ENCODE data around the gene GRM7. TPM values are rescaled to one million over a fixed set of nuclear protein-coding genes. Genes with fewer than 3 reads are reported as not detected.

Gene GRM7
- total RNA-seq, 4 donors from 2014 or later = 0.39 TPM; not detected in 3

- peak overlapping the region in 3 of 4 donors; percentile 2 to 58 (median 47) for H3K27ac ChIP-seq (replicated peaks in 1 of 4)
- intact Hi-C loops (cut with DNase I) = loop anchor here (5.0 kb wide), 1 partner anchor 68 kb away; no protein-coding TSS in a partner anchor
- peak overlapping the region in 2 of 4 donors; percentile 9 to 24 for H3K4me3 ChIP-seq
Measured at GRCh38 chr3:7309641-7310102, 448.8 kb downstream of the GRM7 start.

GRCh38 chr3:7315037-7315436, 454.1 kb downstream of the GRM7 start:
- intact Hi-C loops (cut with DNase I) = no loop called here
- no peak for TF ChIP-seq CTCF (IDR thresholded peaks at IDR 0.05)
- TF ChIP-seq EP300 (IDR thresholded peaks at IDR 0.05) = no peak
- TF ChIP-seq POLR2AphosphoS5 (IDR thresholded peaks at IDR 0.05) = no peak
- TF ChIP-seq POLR2A (IDR thresholded peaks at IDR 0.05; ENCODE audit: low read depth) = no peak
- no peaks in the 10 kb centered on the region for H3K9me3 ChIP-seq
- H3K27me3 ChIP-seq = no peaks in the 10 kb centered on the region
- H3K36me3 ChIP-seq = no peaks in the 10 kb centered on the region
- no peak overlapping the region for H3K4me3 ChIP-seq
- DNase-seq (ENCODE audit: extremely low spot score) = no peak
- peaks cover under 1 to 7% (median 6%) of the 10 kb centered on the region in 4 donors for H3K4me1 ChIP-seq
- WGBS = 93% methylated on average over 1 of the region's 1 CpG
- H3K27ac ChIP-seq (replicated peaks in 1 of 4) = no peak overlapping the region

More at GRCh38 chr3:7309641-7310102, 448.8 kb downstream of the GRM7 start:
- DNase-seq (ENCODE audit: extremely low spot score) = peak; percentile 93
- H3K36me3 ChIP-seq = no peaks in the 10 kb centered on the region
- WGBS = 6% methylated on average over 3 of the region's 3 CpGs
- TF ChIP-seq CTCF (IDR thresholded peaks at IDR 0.05) (no peak), POLR2AphosphoS5 (IDR thresholded peaks at IDR 0.05) (peak; percentile 56 to 77), EP300 (IDR thresholded peaks at IDR 0.05) (peak; percentile 28), POLR2A (IDR thresholded peaks at IDR 0.05; ENCODE audit: low read depth) (no peak)
- H3K9me3 ChIP-seq = no peaks in the 10 kb centered on the region
- peaks cover 20 to 31% (median 26%) of the 10 kb centered on the region in 4 donors for H3K4me1 ChIP-seq
- H3K27me3 ChIP-seq = no peaks in the 10 kb centered on the region

- no peaks in the 10 kb centered on the region for H3K27me3 ChIP-seq
- H3K27ac ChIP-seq (replicated peaks in 1 of 4) = no peak overlapping the region
- H3K36me3 ChIP-seq = no peaks in the 10 kb centered on the region
- no peaks in the 10 kb centered on the region for H3K9me3 ChIP-seq
- no peak overlapping the region for H3K4me3 ChIP-seq
- intact Hi-C loops (cut with DNase I) = no loop called here
- DNase-seq (ENCODE audit: extremely low spot score) = no peak
- WGBS = 59% methylated on average over 3 of the region's 3 CpGs
- no peaks in the 10 kb centered on the region for H3K4me1 ChIP-seq
- TF ChIP-seq CTCF (IDR thresholded peaks at IDR 0.05) (no peak), EP300 (IDR thresholded peaks at IDR 0.05) (no peak), POLR2A (IDR thresholded peaks at IDR 0.05; ENCODE audit: low read depth) (no peak), POLR2AphosphoS5 (IDR thresholded peaks at IDR 0.05) (no peak)
Measured at GRCh38 chr3:7322957-7323669, 462.2 kb downstream of the GRM7 start.

GRCh38 chr3:7328339-7328738, 467.4 kb downstream of the GRM7 start:
- 80% methylated on average over 1 of the region's 1 CpG for WGBS
- intact Hi-C loops (cut with DNase I) = no loop called here

More at GRCh38 chr3:7328339-7328738, 467.4 kb downstream of the GRM7 start:
- no peaks in the 10 kb centered on the region for H3K27me3 ChIP-seq
- H3K9me3 ChIP-seq = no peaks in the 10 kb centered on the region
- DNase-seq (ENCODE audit: extremely low spot score) = no peak
- TF ChIP-seq EP300 (IDR thresholded peaks at IDR 0.05) (no peak), POLR2AphosphoS5 (IDR thresholded peaks at IDR 0.05) (no peak), CTCF (IDR thresholded peaks at IDR 0.05) (no peak), POLR2A (IDR thresholded peaks at IDR 0.05; ENCODE audit: low read depth) (no peak)
- H3K4me1 ChIP-seq = no peaks in the 10 kb centered on the region
- no peak overlapping the region for H3K27ac ChIP-seq (replicated peaks in 1 of 4)
- no peak overlapping the region for H3K4me3 ChIP-seq
- no peaks in the 10 kb centered on the region for H3K36me3 ChIP-seq

Data from esophagus muscularis mucosa (tissue), 4 donors.